ENCODE results near the gene CADPS2.

DNA sequence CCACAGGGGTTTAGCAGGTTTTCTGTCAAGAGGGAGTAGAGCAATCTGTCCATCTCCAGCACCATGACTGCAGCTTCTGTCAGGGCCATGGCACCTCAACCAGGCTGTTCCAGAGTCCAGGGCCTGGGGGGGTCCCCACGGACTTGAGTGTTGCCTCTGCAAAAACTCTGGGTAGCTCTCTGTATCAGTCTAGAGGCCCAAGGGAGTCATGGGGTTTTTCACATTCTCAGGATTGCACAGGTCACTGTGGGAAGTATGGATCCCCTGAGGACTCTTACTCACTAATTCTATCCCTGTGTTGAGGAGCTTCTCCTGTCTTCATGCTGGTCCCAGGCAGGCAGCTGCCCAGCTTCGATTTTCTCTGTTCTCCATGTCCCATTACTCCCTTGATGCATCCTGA, 247.8 kb downstream of the CADPS2 start:
- TF ChIP-seq, protein P1, sequence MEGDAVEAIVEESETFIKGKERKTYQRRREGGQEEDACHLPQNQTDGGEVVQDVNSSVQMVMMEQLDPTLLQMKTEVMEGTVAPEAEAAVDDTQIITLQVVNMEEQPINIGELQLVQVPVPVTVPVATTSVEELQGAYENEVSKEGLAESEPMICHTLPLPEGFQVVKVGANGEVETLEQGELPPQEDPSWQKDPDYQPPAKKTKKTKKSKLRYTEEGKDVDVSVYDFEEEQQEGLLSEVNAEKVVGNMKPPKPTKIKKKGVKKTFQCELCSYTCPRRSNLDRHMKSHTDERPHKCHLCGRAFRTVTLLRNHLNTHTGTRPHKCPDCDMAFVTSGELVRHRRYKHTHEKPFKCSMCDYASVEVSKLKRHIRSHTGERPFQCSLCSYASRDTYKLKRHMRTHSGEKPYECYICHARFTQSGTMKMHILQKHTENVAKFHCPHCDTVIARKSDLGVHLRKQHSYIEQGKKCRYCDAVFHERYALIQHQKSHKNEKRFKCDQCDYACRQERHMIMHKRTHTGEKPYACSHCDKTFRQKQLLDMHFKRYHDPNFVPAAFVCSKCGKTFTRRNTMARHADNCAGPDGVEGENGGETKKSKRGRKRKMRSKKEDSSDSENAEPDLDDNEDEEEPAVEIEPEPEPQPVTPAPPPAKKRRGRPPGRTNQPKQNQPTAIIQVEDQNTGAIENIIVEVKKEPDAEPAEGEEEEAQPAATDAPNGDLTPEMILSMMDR (IDR thresholded peaks at IDR 0.05) = no peak
- no peak for TF ChIP-seq POLR2A (IDR thresholded peaks at IDR 0.05)
